Epithelial cell of esophagus (primary cell): ENCODE results near the gene RCAN1.

Experiments
- DNase-seq: peaks from one replicate; pipeline ENCODE4 v3.0.0; 2010; ENCODE audit warnings: low read depth
- H3K4me3 ChIP-seq: 2 replicates; pipeline ENCODE4 v1.5.1; 2011; ENCODE audit warnings: mild to moderate bottlenecking, low read length, control low read depth
- TF ChIP-seq, protein P1 (sequence below): IDR thresholded peaks from 2 replicates; pipeline ENCODE4 v1.5.1; 2011; ENCODE audit warnings: low read depth, mild to moderate bottlenecking, low read length, control low read depth, inconsistent platforms; ENCODE audit not compliant: insufficient read depth; ENCODE audit errors: missing control alignments

The RCAN1 gene

GRCh38 chr21:34623516-34623915 lies 8.6 kb upstream of the RCAN1 start:
- no peak overlapping the region for H3K4me3 ChIP-seq
- DNase-seq = no peak
- TF ChIP-seq, protein P1, sequence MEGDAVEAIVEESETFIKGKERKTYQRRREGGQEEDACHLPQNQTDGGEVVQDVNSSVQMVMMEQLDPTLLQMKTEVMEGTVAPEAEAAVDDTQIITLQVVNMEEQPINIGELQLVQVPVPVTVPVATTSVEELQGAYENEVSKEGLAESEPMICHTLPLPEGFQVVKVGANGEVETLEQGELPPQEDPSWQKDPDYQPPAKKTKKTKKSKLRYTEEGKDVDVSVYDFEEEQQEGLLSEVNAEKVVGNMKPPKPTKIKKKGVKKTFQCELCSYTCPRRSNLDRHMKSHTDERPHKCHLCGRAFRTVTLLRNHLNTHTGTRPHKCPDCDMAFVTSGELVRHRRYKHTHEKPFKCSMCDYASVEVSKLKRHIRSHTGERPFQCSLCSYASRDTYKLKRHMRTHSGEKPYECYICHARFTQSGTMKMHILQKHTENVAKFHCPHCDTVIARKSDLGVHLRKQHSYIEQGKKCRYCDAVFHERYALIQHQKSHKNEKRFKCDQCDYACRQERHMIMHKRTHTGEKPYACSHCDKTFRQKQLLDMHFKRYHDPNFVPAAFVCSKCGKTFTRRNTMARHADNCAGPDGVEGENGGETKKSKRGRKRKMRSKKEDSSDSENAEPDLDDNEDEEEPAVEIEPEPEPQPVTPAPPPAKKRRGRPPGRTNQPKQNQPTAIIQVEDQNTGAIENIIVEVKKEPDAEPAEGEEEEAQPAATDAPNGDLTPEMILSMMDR = no peak

- TF ChIP-seq, protein P1 = no peak
- H3K4me3 ChIP-seq = no peak overlapping the region
- no peak for DNase-seq
Observed at GRCh38 chr21:34621434-34622350, 6.8 kb upstream of the RCAN1 start.

GRCh38 chr21:34619841-34620665 lies 5.1 kb upstream of the RCAN1 start:
- H3K4me3 ChIP-seq = no peak overlapping the region
- no peak for DNase-seq
- TF ChIP-seq, protein P1 = no peak

GRCh38 chr21:34618941-34619340 lies 4.0 kb upstream of the RCAN1 start:
- H3K4me3 ChIP-seq = no peak overlapping the region
- TF ChIP-seq, protein P1 = no peak
- no peak for DNase-seq

GRCh38 chr21:34617753-34618339 lies 2.9 kb upstream of the RCAN1 start:
- no peak for DNase-seq
- no peak overlapping the region for H3K4me3 ChIP-seq
- TF ChIP-seq, protein P1 = no peak

DNA sequence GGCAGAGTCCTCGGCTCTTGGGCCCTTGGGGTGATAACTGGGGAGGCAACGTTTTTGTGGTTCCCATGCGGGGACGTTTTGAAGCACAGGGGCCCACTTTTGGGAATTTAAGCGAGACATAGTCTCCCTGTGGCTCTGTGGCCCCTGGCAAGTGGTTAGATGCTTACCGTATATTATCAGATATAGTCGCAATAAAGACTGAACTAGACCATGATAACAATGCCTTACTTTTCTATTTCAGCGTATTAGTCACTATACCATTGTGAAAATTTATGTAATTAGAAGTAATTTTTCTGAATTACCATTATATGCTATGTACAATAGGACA lies 538 bp upstream of the RCAN1 start:
- no peak for DNase-seq
- peak overlapping the region; percentile 68 for H3K4me3 ChIP-seq
- TF ChIP-seq, protein P1 = no peak
